GM12865 (cell line): ENCODE measurements around the gene MAML3.

Experiments used
- DNase-seq: peaks from one replicate; pipeline ENCODE4 v3.0.0; 2010; ENCODE audit warnings: low read depth
- H3K4me3 ChIP-seq: 2 replicates; pipeline ENCODE4 v1.5.1; 2011; ENCODE audit warnings: mild to moderate bottlenecking, low read depth, low read length, control low read depth
- CTCF ChIP-seq: IDR thresholded peaks from 2 replicates; pipeline ENCODE4 v1.5.1; 2011; ENCODE audit warnings: low read length, control low read depth, low read depth, inconsistent platforms; ENCODE audit not compliant: insufficient read depth; ENCODE audit errors: missing control alignments

MAML3 gene

GRCh38 chr4:140153718-140154571 lies at the start of gene MAML3:
Gene MAML3 (minus strand): TSS chr4:140154184. CDS start chr4:140153327, 857 bp downstream.
- peak; percentile 78 for DNase-seq
- no peak for TF ChIP-seq CTCF
- H3K4me3 ChIP-seq = peak within 1 kb of the TSS; percentile 48

- TF ChIP-seq CTCF = no peak
- no peak overlapping the region for H3K4me3 ChIP-seq
- no peak for DNase-seq
Observed at GRCh38 chr4:140198942-140199341, 45.0 kb upstream of the MAML3 start.

- no peak overlapping the region for H3K4me3 ChIP-seq
- peak; percentile 5 for TF ChIP-seq CTCF
- DNase-seq = no peak
Observed at GRCh38 chr4:140195806-140196205, 41.8 kb upstream of the MAML3 start.

- no peak overlapping the region for H3K4me3 ChIP-seq
- no peak for DNase-seq
- no peak for TF ChIP-seq CTCF
Observed at GRCh38 chr4:140189805-140190204, 35.8 kb upstream of the MAML3 start.

GRCh38 chr4:140188975-140189374 lies 35.0 kb upstream of the MAML3 start:
- DNase-seq = no peak
- H3K4me3 ChIP-seq = no peak overlapping the region
- no peak for TF ChIP-seq CTCF

- H3K4me3 ChIP-seq = no peak overlapping the region
- no peak for TF ChIP-seq CTCF
- DNase-seq = no peak
Observed at GRCh38 chr4:140187316-140187695, 33.3 kb upstream of the MAML3 start.
